ENCODE measurements around the gene COBL. TPM values are rescaled to one million over a fixed set of nuclear protein-coding genes. Genes with fewer than 3 reads are reported as not detected.

Gene COBL
- total RNA-seq, 1 experiment from 2014 or later, result 49.9 TPM

DNA sequence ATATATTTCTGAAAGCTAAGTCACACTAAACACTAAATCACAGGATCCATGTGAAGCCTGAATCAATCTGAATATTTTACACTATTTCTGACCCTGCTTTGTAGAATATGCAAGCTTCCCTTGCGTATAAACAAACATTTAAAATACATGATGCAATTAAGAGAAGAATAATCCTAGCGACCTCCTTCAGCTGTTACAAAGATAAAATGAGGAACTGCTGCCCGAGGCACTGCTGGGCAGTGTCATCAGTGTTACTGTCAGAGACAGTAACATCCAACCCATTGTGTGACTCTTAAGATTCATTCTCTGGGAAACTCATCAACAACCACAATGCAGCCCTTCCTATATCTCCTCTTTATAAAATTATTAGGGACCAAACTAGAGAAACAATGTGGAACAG lies 61.6 kb downstream of the COBL start:
- no peak overlapping the region for H3K4me3 Mint-ChIP-seq (ENCODE audit: low read depth, unreplicated experiment)

DNA sequence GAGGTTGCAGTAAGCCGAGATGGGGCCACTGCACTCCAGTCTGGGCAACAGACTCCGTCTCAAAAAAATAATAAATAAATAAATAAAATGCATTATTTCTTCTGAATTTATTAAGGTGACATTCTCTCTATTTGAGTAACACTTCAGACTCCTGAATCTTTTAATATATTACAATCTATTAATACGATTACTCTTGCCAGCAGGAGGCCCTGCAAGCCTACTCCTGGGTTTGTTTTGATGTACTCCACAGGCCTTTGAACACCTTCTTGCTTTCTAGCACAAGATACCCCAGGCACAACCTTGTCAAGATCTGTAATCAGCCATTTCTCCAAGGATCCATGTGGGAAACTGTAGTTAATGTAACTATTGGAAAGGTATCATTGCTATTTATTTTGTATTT lies 63.5 kb downstream of the COBL start:
- peak; percentile 49 for DNase-seq
- Mint-ChIP-seq H3K4me3 (ENCODE audit: low read depth, unreplicated experiment) (no peak overlapping the region), H3K27me3 (ENCODE audit: unreplicated experiment) (no peaks in the 10 kb centered on the region), H3K9me3 (ENCODE audit: low read depth, unreplicated experiment) (no peaks in the 10 kb centered on the region), H3K36me3 (ENCODE audit: insufficient read depth, unreplicated experiment) (no peaks in the 10 kb centered on the region), H3K4me1 (ENCODE audit: low read depth, unreplicated experiment) (peaks cover 62% of the 10 kb centered on the region), H3K27ac (ENCODE audit: unreplicated experiment) (no peak overlapping the region)
- TF ChIP-seq, protein P1, sequence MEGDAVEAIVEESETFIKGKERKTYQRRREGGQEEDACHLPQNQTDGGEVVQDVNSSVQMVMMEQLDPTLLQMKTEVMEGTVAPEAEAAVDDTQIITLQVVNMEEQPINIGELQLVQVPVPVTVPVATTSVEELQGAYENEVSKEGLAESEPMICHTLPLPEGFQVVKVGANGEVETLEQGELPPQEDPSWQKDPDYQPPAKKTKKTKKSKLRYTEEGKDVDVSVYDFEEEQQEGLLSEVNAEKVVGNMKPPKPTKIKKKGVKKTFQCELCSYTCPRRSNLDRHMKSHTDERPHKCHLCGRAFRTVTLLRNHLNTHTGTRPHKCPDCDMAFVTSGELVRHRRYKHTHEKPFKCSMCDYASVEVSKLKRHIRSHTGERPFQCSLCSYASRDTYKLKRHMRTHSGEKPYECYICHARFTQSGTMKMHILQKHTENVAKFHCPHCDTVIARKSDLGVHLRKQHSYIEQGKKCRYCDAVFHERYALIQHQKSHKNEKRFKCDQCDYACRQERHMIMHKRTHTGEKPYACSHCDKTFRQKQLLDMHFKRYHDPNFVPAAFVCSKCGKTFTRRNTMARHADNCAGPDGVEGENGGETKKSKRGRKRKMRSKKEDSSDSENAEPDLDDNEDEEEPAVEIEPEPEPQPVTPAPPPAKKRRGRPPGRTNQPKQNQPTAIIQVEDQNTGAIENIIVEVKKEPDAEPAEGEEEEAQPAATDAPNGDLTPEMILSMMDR (IDR thresholded peaks at IDR 0.05; ENCODE audit: unreplicated experiment), result no peak
- CTCF ChIA-PET, result interaction anchor here (0.7 kb wide), 2 partner anchors 28 to 100 kb away, joined by 3 read pairs; no protein-coding TSS in a partner anchor
- intact Hi-C loops (cut with micrococcal nuclease; ENCODE audit: unreplicated experiment), result loop anchor here (1.0 to 5.0 kb wide), 3 partner anchors 59 to 114 kb away; no protein-coding TSS in a partner anchor
- no TSS peak for BruUV-seq (replicated peaks)

More for the DNA sequence above, 61.6 kb downstream of the COBL start:
- BruUV-seq (replicated peaks), result no TSS peak
- Mint-ChIP-seq H3K4me1 (ENCODE audit: low read depth, unreplicated experiment) (peaks cover 62% of the 10 kb centered on the region), H3K27ac (ENCODE audit: unreplicated experiment) (peak overlapping the region; percentile 45), H3K9me3 (ENCODE audit: low read depth, unreplicated experiment) (no peaks in the 10 kb centered on the region), H3K27me3 (ENCODE audit: unreplicated experiment) (no peaks in the 10 kb centered on the region), H3K36me3 (ENCODE audit: insufficient read depth, unreplicated experiment) (no peaks in the 10 kb centered on the region)
- CTCF ChIA-PET, result interaction anchor here (0.9 to 2.6 kb wide), 3 partner anchors 8 to 95 kb away, joined by 3 to 8 read pairs (median 4); no protein-coding TSS in a partner anchor
- intact Hi-C loops (cut with micrococcal nuclease; ENCODE audit: unreplicated experiment), result loop anchor here (2.0 kb wide), 2 partner anchors 38 to 102 kb away; no protein-coding TSS in a partner anchor
- TF ChIP-seq, protein P1 (IDR thresholded peaks at IDR 0.05; ENCODE audit: unreplicated experiment), result no peak
- DNase-seq, result no peak

DNA sequence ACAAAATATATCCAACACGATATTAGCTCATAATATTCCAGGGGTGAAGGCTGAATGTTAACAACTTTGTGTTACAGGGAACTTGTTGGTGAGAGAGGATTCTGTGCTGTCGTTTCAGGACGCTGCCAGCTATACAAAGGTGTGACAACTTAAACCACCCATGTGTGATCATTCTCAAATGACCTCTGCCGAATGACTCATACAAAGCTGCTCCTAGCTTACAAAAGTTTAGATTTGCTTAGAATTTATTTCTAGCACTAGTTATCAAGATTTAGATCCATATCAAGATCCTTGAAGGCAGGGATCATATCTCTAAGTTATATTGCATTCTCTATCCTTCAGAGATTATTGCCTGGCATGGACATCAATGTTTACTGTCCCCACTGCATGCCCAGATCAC lies 65.3 kb downstream of the COBL start:
- DNase-seq, result no peak
- no peak overlapping the region for H3K4me3 Mint-ChIP-seq (ENCODE audit: low read depth, unreplicated experiment)
- no peaks in the 10 kb centered on the region for H3K27me3 Mint-ChIP-seq (ENCODE audit: unreplicated experiment)
- intact Hi-C loops (cut with micrococcal nuclease; ENCODE audit: unreplicated experiment), result loop anchor here (5.0 kb wide), 1 partner anchor 61 kb away; no protein-coding TSS in a partner anchor
- no peak overlapping the region for H3K27ac Mint-ChIP-seq (ENCODE audit: unreplicated experiment)
- H3K36me3 Mint-ChIP-seq (ENCODE audit: insufficient read depth, unreplicated experiment), result no peaks in the 10 kb centered on the region
- TF ChIP-seq, protein P1 (IDR thresholded peaks at IDR 0.05; ENCODE audit: unreplicated experiment), result no peak
- no TSS peak for BruUV-seq (replicated peaks)
- no peaks in the 10 kb centered on the region for H3K9me3 Mint-ChIP-seq (ENCODE audit: low read depth, unreplicated experiment)
- CTCF ChIA-PET, result interaction anchor here (0.8 to 2.2 kb wide), 12 partner anchors 12 to 125 kb away, joined by 3 to 14 read pairs (median 6); no protein-coding TSS in a partner anchor
- peaks cover 51% of the 10 kb centered on the region for H3K4me1 Mint-ChIP-seq (ENCODE audit: low read depth, unreplicated experiment)

DNA sequence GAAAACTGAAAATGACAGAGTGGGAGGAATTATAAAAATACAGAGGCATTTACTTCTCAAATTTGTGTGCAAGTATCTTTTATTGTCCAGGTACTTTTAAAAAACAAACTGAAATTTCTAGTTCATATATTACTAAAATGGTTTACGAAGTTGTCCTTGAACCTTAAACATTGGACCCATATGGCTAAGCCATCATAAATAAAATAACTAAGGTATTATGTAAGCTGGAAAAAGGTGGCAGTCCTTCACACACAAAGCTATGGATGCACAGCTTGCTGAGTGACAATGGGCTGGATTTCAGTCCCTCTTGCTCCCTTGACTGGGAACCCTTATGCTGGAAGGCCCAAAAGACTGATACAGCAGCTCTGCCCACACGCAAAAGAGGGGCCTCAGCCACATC lies 66.1 kb downstream of the COBL start:
- intact Hi-C loops (cut with micrococcal nuclease; ENCODE audit: unreplicated experiment), result loop anchor here (5.0 kb wide), 1 partner anchor 62 kb away; no protein-coding TSS in a partner anchor
- no peak for DNase-seq
- BruUV-seq (replicated peaks), result no TSS peak
- no peak overlapping the region for H3K27ac Mint-ChIP-seq (ENCODE audit: unreplicated experiment)
- H3K9me3 Mint-ChIP-seq (ENCODE audit: low read depth, unreplicated experiment), result no peaks in the 10 kb centered on the region
- H3K36me3 Mint-ChIP-seq (ENCODE audit: insufficient read depth, unreplicated experiment), result no peaks in the 10 kb centered on the region
- TF ChIP-seq, protein P1 (IDR thresholded peaks at IDR 0.05; ENCODE audit: unreplicated experiment), result no peak
- H3K4me3 Mint-ChIP-seq (ENCODE audit: low read depth, unreplicated experiment), result no peak overlapping the region
- CTCF ChIA-PET, result interaction anchor here (0.8 to 2.2 kb wide), 8 partner anchors 13 to 119 kb away, joined by 3 to 14 read pairs (median 6); no protein-coding TSS in a partner anchor
- H3K4me1 Mint-ChIP-seq (ENCODE audit: low read depth, unreplicated experiment), result peaks cover 44% of the 10 kb centered on the region
- H3K27me3 Mint-ChIP-seq (ENCODE audit: unreplicated experiment), result no peaks in the 10 kb centered on the region

Measured in Calu3 (cell line).